Adrenal gland (tissue), 5 donors: ENCODE results near the gene SPCS2.

ENCODE experiments used
- POLR2A ChIP-seq, 2 donors: fragments of 450-650 bp; IDR thresholded peaks; one replicate each; pipeline ENCODE4 v1.6.1; 2017; ENCODE audit warnings: antibody characterized with exemption in 2 of 2, mild to moderate bottlenecking in 2 of 2, moderate library complexity in 1 of 2
- TF ChIP-seq, protein P1 (sequence below), 6 experiments: fragments of 450-650 bp in 4 of 6; fragments of 200-600 bp in 2 of 6; sonication (generic) in 1 of 6; IDR thresholded peaks; 1 replicate in 5 of 6; 2 replicates in 1 of 6; pipeline versions ENCODE4 v1.5.1 to v1.8.0; 2016 to 2021; ENCODE audit warnings: antibody characterized with exemption in 6 of 6, mild to moderate bottlenecking in 2 of 6, moderate library complexity in 1 of 6
- donor health status: DM: no; HTN: no; CAD: no.

DNA sequence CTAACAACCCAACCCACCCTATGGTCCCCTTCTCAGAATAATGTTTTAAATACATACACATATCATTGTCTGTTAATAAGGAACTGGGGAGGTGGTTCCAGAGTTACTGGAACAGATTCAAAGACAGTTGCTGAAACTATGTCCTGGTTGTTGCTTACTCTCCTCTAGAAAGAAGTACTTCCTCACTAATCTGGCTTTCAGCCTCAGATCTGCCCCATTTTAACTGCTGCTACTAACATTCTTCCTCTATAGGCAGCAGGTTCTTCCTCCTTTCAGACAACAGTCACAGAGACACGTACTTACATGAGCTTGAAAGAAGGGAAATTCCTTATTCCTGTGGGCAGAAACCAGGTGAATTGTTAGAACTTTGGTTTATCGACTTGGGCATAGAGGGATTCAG, 31.6 kb downstream of the SPCS2 start:
- TF ChIP-seq, protein P1, sequence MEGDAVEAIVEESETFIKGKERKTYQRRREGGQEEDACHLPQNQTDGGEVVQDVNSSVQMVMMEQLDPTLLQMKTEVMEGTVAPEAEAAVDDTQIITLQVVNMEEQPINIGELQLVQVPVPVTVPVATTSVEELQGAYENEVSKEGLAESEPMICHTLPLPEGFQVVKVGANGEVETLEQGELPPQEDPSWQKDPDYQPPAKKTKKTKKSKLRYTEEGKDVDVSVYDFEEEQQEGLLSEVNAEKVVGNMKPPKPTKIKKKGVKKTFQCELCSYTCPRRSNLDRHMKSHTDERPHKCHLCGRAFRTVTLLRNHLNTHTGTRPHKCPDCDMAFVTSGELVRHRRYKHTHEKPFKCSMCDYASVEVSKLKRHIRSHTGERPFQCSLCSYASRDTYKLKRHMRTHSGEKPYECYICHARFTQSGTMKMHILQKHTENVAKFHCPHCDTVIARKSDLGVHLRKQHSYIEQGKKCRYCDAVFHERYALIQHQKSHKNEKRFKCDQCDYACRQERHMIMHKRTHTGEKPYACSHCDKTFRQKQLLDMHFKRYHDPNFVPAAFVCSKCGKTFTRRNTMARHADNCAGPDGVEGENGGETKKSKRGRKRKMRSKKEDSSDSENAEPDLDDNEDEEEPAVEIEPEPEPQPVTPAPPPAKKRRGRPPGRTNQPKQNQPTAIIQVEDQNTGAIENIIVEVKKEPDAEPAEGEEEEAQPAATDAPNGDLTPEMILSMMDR (IDR thresholded peaks at IDR 0.05): no peak
- no peak for TF ChIP-seq POLR2A (IDR thresholded peaks at IDR 0.05)
